AG20443 (cell line): ENCODE measurements around the gene NAT10.
"Not testable (repeated sequence)": the region's sequence is repeated elsewhere in the genome, so short reads cannot be mapped to it uniquely, and the experiment has no call there.

ENCODE experiments used
- DNase-seq: peaks from one replicate; pipeline ENCODE4 v3.0.0; 2012; ENCODE audit warnings: low spot score, mixed read lengths

The NAT10 gene

DNA sequence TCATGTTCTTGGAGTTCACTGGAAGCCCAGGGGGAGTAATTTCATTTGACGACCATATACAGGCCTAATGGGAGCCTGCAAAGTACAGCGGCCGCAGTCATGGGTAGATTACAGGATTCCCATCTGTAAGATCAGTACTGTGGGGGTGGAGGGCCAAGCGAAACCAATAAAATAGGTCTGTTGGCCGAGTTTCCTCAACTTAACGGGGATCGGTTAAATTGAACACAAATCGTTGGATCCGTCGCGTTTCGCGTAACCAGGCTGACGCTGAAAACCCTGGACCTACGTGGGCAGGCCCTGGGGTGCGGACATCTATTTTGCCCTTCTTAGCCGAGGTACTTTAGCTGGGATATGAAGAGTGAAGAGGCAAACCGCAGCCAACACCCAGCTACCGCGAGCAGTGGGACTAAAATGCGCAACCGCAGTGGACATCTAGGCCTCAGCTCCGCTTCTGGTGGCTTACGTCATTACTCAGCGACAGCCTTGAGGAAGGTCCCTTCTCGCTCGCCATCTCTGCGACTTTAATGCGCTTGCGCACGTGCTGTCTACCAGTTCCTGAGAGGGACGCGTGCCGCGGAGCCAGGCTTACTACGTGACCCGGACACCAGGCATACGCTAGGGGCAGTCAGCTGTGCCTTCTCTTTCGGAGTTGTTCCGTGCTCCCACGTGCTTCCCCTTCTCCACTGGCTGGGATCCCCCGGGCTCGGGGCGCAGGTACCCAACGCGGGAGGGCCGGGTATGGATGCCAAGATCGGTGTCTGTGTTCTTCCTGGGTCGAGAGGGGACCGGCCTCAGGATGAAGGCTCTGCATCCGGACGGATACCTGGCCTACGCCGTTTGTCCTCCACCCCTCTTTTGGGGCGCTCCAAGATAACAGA, at the start of gene NAT10:
TSS of gene NAT10 (plus strand) at position 551 of the 878 bp plus-strand sequence. CDS start 2,597 bp downstream, outside the sequence.
- peak; percentile 99 for DNase-seq

DNA sequence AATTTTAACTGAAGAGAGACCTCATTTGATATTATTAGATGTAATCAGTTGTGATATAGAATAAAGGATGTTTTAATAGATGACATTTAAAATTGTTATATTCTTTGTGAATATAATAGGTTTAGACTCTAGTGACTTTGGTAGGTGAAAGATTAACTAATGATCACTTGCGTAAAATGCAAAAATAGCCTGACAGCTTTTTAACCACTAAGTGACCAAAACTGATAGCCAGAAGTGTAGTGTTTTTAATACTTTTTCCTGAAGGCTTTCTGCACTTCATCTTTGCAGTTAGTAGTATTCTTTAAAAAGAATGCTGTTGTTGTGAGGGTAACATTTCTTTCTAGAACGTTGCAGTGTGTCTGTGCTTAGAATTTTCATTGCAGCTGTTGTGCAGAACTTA, 48.8 kb upstream of the NAT10 start:
- no peak for DNase-seq

DNA sequence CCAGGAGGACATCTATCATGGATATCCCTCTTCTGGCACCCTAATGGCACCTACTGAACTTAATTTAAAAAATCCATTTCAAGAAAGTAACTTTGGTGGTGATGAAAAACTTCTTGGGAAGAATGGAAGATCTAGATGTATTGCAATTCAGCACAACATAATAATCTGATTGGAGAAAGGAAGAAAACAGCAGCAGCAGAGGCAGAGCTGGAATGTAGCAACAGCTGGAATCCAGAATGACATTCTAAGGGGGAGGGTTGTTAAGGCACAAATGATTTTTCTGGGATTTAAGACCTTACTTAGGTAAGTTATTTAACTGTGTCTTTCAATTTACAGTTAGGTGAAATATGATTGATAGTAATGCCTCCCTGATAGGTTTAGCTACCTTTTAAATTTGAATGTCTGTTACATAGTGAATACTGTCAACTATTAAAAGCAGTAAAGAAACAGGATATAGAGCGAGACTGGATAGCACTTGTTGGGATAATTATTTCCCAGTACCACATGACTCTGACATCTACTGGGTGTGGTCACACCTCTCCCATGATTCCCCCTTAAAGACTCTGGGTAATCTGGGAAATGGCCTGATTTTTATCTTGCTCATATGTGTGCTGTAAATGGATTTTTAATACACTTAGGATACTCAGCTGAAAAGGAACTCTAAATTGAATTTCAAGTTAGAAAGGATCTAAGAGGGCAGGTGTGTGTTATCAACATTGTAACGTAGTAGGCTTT, 42.2 kb upstream of the NAT10 start:
- DNase-seq = peak; percentile 18

DNA sequence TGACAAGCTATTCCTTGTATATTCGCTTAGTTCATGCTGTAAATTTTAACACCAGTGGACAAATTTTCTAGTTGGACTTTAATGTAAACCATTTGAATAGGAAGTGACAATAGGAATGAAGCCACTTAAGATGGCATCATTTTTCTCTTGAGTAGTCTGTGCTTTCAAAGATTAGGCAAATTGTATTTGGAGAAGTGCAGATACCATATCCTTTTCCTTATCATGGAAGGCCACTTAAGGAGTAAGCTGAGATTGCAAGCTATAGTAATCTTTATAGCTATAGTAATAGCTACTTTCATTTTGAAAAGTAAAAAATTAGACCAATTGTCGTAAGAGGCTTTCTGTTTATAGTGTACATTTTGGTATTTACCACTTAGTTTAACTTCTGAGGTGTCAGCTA, 41.1 kb upstream of the NAT10 start:
- DNase-seq = no peak

- DNase-seq = no peak
Observed at GRCh38 chr11:34065505-34066203, 39.8 kb upstream of the NAT10 start.

GRCh38 chr11:34066766-34067165, 38.7 kb upstream of the NAT10 start:
- not testable (repeated sequence) for DNase-seq

DNA sequence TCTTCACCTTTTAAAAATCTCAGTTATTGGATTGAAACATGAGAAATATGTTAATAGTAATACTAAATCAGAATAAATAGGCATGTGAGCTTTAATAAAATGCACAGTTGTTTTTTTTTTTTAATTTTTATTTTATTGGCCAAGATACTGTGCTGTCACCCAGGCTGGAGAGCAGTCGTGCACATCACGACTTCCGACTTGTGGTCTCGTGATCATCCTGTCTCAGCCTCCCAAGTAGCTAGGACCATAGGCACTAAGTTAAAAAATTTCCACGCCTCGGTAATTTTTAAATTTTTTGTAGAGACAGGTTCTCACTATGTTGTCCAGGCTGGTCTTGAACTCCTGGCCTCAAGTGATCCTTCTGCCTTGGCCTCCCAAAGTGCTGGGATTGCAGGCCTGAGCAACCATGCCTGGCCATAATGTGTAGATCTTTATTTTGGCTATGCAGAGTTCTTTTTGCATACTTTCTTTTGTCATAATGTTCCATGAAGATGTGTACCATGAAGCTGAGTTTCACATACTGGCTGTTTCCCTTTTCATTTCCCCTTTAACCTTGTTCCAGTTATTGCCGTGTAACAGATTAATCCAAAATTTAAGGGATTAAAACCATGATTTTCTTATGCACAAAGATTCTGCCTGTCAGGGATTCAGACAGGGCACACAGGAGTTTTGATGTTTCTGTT, 37.9 kb upstream of the NAT10 start:
- DNase-seq = no peak

GRCh38 chr11:34068111-34068510, 37.3 kb upstream of the NAT10 start:
- no peak for DNase-seq

DNA sequence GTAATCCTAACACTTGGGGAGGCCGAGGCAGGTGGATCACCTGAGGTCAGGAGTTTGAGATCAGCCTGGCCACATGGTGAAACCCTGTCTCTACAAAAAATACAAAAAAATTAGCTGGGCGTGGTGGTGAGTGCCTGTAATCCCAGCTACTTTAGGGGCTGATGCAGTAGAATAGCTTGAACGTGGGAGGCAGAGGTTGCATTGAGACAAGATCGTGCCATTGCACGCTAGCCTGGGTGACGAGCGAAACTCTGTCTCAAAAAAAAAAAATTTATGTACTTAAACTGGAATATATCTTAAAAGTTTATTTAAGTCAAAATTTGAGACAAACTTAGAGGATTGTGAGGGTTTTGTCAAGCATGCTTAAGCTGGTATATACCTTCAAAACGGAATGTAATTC, 34.1 kb upstream of the NAT10 start:
- not testable (repeated sequence) for DNase-seq

GRCh38 chr11:34072041-34072440, 33.4 kb upstream of the NAT10 start:
- DNase-seq = no peak

- DNase-seq = no peak
Observed at GRCh38 chr11:34072832-34073231, 32.6 kb upstream of the NAT10 start.

- DNase-seq = no peak
Observed at GRCh38 chr11:34074391-34074790, 31.0 kb upstream of the NAT10 start.

GRCh38 chr11:34075178-34075820, 30.1 kb upstream of the NAT10 start:
- peak; percentile 64 for DNase-seq

- no peak for DNase-seq
Observed at GRCh38 chr11:34080609-34081008, 24.8 kb upstream of the NAT10 start.

- no peak for DNase-seq
Observed at GRCh38 chr11:34084637-34085036, 20.8 kb upstream of the NAT10 start.

GRCh38 chr11:34086554-34087283, 18.7 kb upstream of the NAT10 start:
- DNase-seq = no peak

DNA sequence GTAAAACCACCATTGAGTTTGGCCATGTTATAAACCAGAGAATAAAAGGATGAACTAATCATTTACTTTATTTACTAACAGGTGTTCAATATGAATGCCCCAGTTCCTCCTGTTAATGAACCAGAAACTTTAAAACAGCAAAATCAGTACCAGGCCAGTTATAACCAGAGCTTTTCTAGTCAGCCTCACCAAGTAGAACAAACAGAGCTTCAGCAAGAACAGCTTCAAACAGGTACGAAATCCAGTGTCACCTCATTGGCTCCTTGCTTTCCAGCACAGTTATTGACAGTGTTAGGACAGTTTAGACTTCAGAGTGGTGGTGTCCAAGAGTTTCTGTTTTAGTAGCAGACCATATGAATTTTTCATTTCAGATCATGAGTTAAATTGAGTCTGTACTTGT, 13.6 kb upstream of the NAT10 start:
- DNase-seq = no peak

DNA sequence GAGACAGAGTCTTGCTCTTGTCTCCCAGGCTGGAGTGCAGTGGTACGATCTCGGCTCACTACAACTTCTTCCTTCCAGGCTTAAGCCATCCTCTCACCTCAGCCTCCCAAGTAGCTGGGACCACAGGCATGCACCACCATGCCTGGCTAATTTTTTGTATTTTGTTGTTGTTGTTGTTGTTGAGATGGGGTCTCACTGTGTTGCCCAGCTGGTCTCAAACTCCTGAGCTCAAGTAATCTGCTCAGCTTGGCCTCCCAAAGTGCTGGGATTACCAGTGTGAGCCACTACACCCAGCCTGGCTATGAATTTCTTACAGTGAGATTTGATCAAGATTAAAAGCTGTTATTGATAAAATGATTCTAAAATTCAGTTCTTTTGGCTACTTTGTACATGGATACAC, 10.5 kb upstream of the NAT10 start:
- not testable (repeated sequence) for DNase-seq

GRCh38 chr11:34098813-34099212, 6.6 kb upstream of the NAT10 start:
- DNase-seq = no peak

GRCh38 chr11:34104680-34105078, 750 bp upstream of the NAT10 start:
- no peak for DNase-seq
